ENCODE data around the gene POLR2F. TPM values are rescaled to one million over a fixed set of nuclear protein-coding genes. Genes with fewer than 3 reads are reported as not detected.

Gene POLR2F
- total and polyA plus RNA-seq, 9 of the 15 experiments (the other 6 are each of a cell fraction or from before 2014, with no cell fraction given) = 98.9 to 410 (median 168) TPM

DNA sequence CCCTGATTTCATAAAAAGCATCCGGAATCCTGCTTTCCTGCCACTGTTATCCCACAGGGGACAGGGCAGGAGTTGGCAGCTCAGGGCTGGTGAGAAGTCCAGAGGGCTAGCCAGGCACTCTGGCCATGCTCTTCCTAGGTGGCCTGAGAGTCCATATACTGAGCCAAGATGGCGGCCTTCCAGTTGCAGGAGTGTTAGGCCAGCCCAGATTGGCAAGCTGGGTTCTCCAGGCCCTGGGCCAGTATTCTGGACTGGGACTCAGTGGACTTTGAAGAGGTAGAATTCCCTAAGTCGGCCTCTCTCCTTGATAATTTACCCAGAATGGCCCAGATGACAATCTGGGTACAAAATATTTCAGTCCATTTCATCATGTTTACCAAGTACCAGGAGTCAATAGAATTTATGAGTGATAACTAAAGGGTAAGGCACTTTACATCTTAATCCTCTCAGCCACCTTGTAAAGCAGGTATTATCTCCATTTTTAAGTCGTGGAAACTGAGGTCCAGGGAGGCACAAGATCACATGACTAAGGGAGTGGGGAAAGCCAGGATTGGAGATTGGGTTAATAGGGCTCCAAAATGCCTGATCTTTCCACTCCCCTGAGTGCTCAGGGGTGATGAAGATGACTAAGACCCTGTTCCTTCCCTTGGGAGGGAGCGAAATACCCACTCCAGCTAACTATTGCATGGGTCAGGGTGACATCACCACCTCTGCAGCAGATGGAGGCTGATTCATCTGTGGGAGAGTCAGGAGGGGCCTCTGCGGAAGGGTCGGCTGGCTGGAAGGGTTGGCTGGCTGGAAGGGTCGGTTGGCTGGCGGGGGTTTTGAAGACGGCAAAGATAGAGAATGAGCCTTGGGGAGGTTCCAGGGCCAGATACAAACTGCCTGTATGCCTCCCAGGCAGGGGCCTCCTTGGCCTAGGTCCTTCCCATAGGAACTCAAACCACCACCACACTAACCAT is 48.6 kb upstream of the POLR2F start (continued):
- TF ChIP-seq PML (IDR thresholded peaks at IDR 0.05; ENCODE audit: low read length) (no peak), NR4A1 (CRISPR knock-in tag; IDR thresholded peaks at IDR 0.05) (no peak), NR4A1 (tag; IDR thresholded peaks at IDR 0.05) (no peak), MED1 (CRISPR knock-in tag; IDR thresholded peaks at IDR 0.05; ENCODE audit: borderline replicate concordance) (no peak), ZNF232 (CRISPR knock-in tag; IDR thresholded peaks at IDR 0.05) (no peak), POLR2A (conservative IDR thresholded peaks at IDR 0.05) (peak; percentile 57; the same call in 1 of the 2 replicates), SRSF7 (optimal IDR thresholded peaks at IDR 0.05; ENCODE audit: low read depth, low read length) (no peak), CHD4 (IDR thresholded peaks at IDR 0.05; ENCODE audit: insufficient read depth, insufficient replicate concordance, low read depth, low read length, poor library complexity, severe bottlenecking) (no peak), ZNF311 (CRISPR knock-in tag; IDR thresholded peaks at IDR 0.05) (no peak), HES1 (IDR thresholded peaks at IDR 0.05; ENCODE audit: low read depth) (no peak), KDM5B (IDR thresholded peaks at IDR 0.05; ENCODE audit: insufficient replicate concordance, low read depth, low read length) (peak; percentile 38), ARID3B (CRISPR knock-in tag; IDR thresholded peaks at IDR 0.05; ENCODE audit: borderline replicate concordance) (no peak), ADNP (tag; IDR thresholded peaks at IDR 0.05) (no peak), HDAC3 (IDR thresholded peaks at IDR 0.05; ENCODE audit: borderline replicate concordance, partially characterized antibody) (no peak), ZNF764 (CRISPR knock-in tag; IDR thresholded peaks at IDR 0.05; ENCODE audit: low read depth) (no peak), ZNF175 (CRISPR knock-in tag; IDR thresholded peaks at IDR 0.05; ENCODE audit: low read depth) (peak; percentile 91), CHAMP1 (IDR thresholded peaks at IDR 0.05) (no peak), SNAPC5 (CRISPR knock-in tag; IDR thresholded peaks at IDR 0.05) (no peak), EP300 (IDR thresholded peaks at IDR 0.05; ENCODE audit: low read length) (peak; percentile 32), FOXA1 (IDR thresholded peaks at IDR 0.05; ENCODE audit: borderline replicate concordance) (no peak), ILF3 (IDR thresholded peaks at IDR 0.05; ENCODE audit: borderline replicate concordance) (no peak), SAFB (IDR thresholded peaks at IDR 0.05; ENCODE audit: borderline replicate concordance, low read depth, low read length) (no peak), BCL6 (CRISPR knock-in tag; IDR thresholded peaks at IDR 0.05) (no peak)
- TF ChIP-seq, protein P1, sequence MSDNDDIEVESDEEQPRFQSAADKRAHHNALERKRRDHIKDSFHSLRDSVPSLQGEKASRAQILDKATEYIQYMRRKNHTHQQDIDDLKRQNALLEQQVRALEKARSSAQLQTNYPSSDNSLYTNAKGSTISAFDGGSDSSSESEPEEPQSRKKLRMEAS (CRISPR knock-in tag; IDR thresholded peaks at IDR 0.05) = no peak
